Activated naive CD4-positive, alpha-beta T cell treated with anti-CD3 and anti-CD28 coated beads, Interleukin-2, amount 10 ng/mL, durations not matched to agents 7 days and 5 days (primary cell): ENCODE results near the gene CDRT15L2.
"Not testable (repeated sequence)": the region's sequence is repeated elsewhere in the genome, so short reads cannot be mapped to it uniquely, and the experiment has no call there.

Source experiments
- CTCF ChIA-PET: fragments of 350-600 bp; sonication (Branson Sonifier 250); formaldehyde crosslinking; loops from one replicate; lab custom pipeline; 2021; ENCODE audit warnings: antibody characterized with exemption; lab: Charles Lee
- DNase-seq: peaks from one replicate; pipeline ENCODE4 v3.0.0-alpha.2; 2020
- H3K27ac Mint-ChIP-seq: one replicate; pipeline ENCODE4 v1.8.0; 2021; ENCODE audit warnings: mild to moderate bottlenecking, moderate library complexity, mixed read lengths
- H3K27me3 Mint-ChIP-seq: one replicate; pipeline ENCODE4 v1.8.0; 2021; ENCODE audit warnings: mild to moderate bottlenecking, mixed read lengths
- H3K36me3 Mint-ChIP-seq: one replicate; pipeline ENCODE4 v1.8.0; 2021; ENCODE audit warnings: mixed read lengths
- H3K4me1 Mint-ChIP-seq: one replicate; pipeline ENCODE4 v1.8.0; 2021; ENCODE audit warnings: mixed read lengths
- H3K4me3 Mint-ChIP-seq: one replicate; pipeline ENCODE4 v1.8.0; 2021; ENCODE audit warnings: mild to moderate bottlenecking, moderate library complexity, mixed read lengths
- H3K9me3 Mint-ChIP-seq: one replicate; pipeline ENCODE4 v1.8.0; 2021; ENCODE audit warnings: mixed read lengths

Gene CDRT15L2

DNA sequence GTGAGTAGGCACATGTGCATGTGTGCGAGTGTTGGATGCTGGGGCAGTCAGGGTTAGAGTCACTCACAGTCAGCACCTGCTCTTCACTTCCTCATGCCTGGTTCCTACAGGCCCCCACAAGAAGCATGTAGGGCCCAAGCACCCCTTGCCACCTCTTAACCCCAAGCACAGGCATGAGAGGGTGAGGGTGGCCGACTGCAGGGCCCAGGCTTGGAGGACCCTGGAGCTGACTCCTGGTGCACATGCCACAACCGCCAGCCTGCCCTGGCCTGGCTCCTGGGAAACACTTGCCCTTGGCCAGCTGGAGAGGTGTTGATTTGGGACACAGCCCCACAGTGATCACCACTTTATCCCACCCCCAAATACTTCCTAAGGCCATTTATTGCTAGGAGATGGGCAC is 16.9 kb upstream of the CDRT15L2 start:
- Mint-ChIP-seq H3K36me3 (no peaks in the 10 kb centered on the region), H3K27ac (no peak overlapping the region)

DNA sequence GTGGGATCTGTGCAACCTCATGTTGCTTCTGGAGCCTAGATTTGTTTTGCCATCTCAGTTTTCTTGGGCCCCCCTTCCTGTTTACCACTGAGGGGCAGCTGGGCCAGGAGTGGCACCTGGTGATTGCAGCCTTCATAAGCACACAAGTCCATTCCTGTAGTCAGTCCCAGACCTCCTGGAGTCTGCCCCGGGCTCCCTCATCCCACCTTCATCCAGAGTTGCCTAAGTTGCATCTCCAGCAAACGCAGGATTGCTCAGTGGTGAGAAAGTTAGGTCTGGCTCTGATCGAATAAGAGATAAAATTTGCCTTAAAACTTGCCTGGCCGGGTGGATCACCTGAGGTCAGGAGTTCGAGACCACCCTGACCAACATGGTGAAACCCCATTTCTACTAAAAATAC is 14.3 kb upstream of the CDRT15L2 start:
- peaks cover 10% of the 10 kb centered on the region for H3K27me3 Mint-ChIP-seq
- H3K4me1 Mint-ChIP-seq, H3K36me3 Mint-ChIP-seq, CTCF ChIA-PET, H3K27ac Mint-ChIP-seq, DNase-seq, H3K4me3 Mint-ChIP-seq, H3K9me3 Mint-ChIP-seq: not testable (repeated sequence)

More for the DNA sequence above, 16.9 kb upstream of the CDRT15L2 start:
- no peaks in the 10 kb centered on the region for H3K4me1 Mint-ChIP-seq
- H3K27me3 Mint-ChIP-seq = peaks cover 12% of the 10 kb centered on the region
- CTCF ChIA-PET = no interaction called here
- no peak for DNase-seq
- H3K9me3 Mint-ChIP-seq = no peaks in the 10 kb centered on the region
- H3K4me3 Mint-ChIP-seq = no peak overlapping the region

DNA sequence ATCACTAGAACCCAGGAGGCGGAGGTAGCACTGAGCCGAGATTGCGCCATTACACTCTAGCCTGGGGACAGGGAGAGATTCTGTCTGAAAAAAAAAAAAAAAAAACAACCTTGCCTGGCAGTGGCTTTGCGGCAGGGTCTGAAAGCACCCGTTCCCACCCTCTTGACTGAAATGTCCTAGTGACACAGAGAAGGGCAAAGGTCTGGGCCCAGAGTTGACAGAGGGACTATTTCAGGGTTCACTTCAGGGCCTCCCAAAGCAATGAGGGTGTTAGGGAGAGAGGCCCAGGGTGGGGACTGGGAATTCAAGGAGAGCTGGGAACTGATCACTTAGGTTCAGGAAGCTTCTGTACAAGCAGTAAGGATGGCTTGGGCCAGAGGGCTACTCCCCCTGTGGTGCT is 13.8 kb upstream of the CDRT15L2 start:
- no peaks in the 10 kb centered on the region for H3K9me3 Mint-ChIP-seq
- no peaks in the 10 kb centered on the region for H3K4me1 Mint-ChIP-seq
- no peak overlapping the region for H3K27ac Mint-ChIP-seq
- no peak for DNase-seq
- H3K27me3 Mint-ChIP-seq = peaks cover 5% of the 10 kb centered on the region
- H3K4me3 Mint-ChIP-seq = no peak overlapping the region
- CTCF ChIA-PET = no interaction called here
- H3K36me3 Mint-ChIP-seq = no peaks in the 10 kb centered on the region

DNA sequence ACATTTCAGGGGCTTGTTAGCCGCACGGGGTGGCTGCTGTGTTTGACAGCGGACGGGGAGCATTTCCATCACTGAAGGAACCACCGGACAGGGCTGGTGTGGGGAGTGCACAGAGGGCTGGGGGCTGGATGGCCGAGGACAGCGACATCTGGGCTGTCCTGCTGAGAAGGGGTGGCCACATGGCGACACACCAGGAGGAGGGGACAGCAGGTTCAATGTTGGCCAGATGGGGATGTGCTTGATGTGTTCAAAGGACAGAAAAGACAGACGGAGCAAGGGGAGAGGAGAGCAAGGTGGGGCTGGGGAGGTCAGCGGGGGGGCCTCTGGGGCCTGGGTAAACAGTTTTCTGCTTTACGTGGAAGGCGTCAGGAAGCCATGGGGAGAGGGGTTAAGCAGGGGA is 12.8 kb upstream of the CDRT15L2 start:
- DNase-seq, H3K4me3 Mint-ChIP-seq, H3K27ac Mint-ChIP-seq, H3K27me3 Mint-ChIP-seq, H3K4me1 Mint-ChIP-seq, H3K36me3 Mint-ChIP-seq, H3K9me3 Mint-ChIP-seq, CTCF ChIA-PET: not testable (repeated sequence)

DNA sequence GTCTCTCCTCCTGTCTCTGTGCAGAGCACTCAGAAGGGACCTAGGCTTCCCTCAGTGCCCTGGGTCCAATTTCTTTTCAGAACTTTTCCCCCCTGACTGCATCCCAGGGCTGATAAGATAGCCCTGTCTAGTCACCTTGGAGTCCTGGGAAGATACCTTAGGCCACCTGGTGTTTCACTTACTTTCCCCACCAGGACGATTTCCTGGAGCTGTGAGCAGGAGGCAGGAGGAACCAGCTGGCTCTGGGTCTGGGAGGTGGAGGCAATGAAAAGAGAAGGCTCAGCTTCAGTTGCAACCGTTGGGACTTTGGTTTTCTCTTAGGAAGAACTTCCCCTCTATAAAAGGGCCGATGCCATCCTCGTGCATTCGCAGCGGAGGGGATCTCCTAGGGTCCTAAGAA is 12.1 kb upstream of the CDRT15L2 start:
- H3K27ac Mint-ChIP-seq, H3K4me3 Mint-ChIP-seq, H3K4me1 Mint-ChIP-seq, H3K9me3 Mint-ChIP-seq, H3K27me3 Mint-ChIP-seq, CTCF ChIA-PET, DNase-seq, H3K36me3 Mint-ChIP-seq: not testable (repeated sequence)

DNA sequence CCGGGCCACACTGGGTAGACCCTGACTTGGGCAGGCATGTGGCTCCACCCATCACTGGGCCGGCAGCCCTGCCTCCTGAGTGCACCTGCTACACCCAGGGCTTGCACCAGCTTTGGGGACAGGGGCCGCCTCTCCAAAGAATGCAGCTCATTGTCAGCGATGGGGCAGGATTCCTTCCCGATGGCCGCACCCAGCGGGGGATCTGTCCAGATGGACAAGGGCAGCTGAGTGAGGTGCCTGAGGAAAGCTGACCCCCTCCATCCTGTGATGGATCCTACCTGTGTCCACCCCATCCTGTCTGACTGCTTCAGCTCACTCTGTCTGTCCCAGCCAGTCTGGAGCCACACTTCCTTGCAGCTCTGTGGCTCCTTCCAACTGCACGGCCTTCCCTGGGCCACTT is 10.9 kb upstream of the CDRT15L2 start:
- CTCF ChIA-PET = not testable (repeated sequence)

DNA sequence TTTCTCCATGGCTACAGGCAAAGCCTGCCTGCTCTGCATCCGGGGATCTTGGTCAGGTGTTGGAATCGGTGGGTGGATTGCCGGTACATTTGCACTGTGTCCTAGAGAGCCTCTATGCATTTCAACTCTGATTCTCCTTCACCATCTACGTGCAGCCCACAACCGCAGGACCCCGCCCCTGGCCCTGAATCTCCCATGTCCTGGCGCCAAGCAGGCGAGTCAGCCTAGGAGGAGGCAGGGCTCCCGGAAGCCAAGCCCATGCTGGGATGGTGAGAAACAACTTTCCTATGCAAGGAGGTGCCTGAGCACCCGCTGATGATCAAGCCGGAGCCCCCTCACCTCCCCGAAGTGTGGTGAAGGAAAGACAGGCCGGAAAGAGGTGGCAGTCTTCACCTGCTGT is 7.9 kb upstream of the CDRT15L2 start:
- DNase-seq, H3K27me3 Mint-ChIP-seq, H3K27ac Mint-ChIP-seq, H3K36me3 Mint-ChIP-seq, CTCF ChIA-PET, H3K9me3 Mint-ChIP-seq, H3K4me3 Mint-ChIP-seq, H3K4me1 Mint-ChIP-seq: not testable (repeated sequence)

More for the DNA sequence above, 10.9 kb upstream of the CDRT15L2 start:
- not testable (repeated sequence) for H3K27ac Mint-ChIP-seq, H3K9me3 Mint-ChIP-seq, DNase-seq, H3K4me1 Mint-ChIP-seq, H3K27me3 Mint-ChIP-seq, H3K36me3 Mint-ChIP-seq, H3K4me3 Mint-ChIP-seq

DNA sequence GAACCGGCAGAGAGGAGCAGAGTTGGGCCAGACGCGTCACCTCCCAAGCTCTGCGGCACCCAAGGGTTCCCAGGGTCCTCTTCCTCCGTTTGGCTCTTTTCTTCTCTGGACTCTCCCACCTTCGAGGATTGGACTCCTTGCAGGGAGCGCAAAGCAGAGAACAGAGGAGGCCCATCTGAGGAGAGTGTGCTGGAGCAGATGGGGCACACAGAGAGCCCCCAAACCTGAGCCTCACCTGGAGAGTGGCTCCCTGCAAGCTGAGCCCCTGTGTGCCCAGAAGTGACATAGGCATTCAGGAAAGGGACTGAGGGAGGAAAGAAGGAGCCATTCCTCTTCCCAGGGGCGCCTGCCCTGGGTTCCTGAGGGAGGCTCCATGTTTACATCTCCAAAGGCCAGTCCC is 6.3 kb upstream of the CDRT15L2 start:
- H3K4me3 Mint-ChIP-seq, H3K27ac Mint-ChIP-seq, CTCF ChIA-PET, H3K9me3 Mint-ChIP-seq, H3K27me3 Mint-ChIP-seq, H3K36me3 Mint-ChIP-seq, H3K4me1 Mint-ChIP-seq, DNase-seq: not testable (repeated sequence)

DNA sequence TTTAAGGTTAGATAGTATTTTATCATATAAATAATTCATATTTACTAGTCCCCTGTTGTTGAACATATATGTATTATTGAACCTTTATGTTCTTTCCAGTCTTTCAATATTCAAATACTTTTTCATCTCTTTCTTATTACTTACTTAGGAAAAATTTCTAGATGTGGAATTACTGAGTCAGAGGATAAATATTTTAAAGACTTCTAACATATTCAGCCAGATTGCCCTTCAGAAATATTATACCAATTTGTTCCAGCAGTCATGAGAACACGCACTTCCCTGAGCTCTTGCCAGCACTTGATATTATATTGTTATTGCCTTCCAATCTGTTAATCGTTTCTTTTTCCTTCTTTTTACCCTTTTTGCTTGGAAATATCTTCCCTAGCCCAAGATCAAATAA is 4.5 kb upstream of the CDRT15L2 start:
- H3K27ac Mint-ChIP-seq, H3K9me3 Mint-ChIP-seq, H3K36me3 Mint-ChIP-seq, H3K4me1 Mint-ChIP-seq, DNase-seq, CTCF ChIA-PET, H3K27me3 Mint-ChIP-seq, H3K4me3 Mint-ChIP-seq: not testable (repeated sequence)

DNA sequence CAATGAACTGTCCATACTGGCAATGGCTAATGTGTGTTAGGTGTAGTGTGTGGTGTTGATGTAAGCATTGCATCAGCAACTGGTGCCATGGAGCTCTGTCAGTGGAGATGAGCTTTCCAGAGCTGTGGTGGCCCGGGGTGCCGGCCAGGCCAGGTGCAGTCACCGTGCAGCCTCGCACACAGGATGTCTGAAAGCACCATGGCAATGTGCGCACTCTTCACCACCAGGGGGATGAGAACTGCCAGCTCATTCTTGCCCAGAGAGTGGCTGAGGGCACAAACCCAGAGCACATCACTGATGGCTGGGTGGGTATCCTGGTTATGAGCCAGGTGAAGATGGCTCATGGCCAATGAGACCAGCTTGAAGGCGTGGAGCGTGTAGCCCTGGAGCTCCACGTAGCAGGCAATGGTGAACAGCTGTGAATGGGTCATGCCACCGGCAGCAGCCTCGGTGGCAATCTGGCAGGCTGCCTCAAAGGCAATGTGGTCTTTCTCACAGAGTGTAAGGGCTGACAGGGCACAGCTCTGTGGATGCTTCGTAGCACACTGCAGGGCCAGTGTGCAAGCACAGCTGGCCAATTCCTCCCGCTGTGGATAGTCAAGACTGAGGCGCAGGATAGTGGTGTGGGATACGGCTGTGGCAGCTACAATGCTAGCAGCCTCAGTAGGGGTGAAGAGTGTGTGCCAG is 4.5 kb downstream of the CDRT15L2 start:
- H3K27ac Mint-ChIP-seq = not testable (repeated sequence)

DNA sequence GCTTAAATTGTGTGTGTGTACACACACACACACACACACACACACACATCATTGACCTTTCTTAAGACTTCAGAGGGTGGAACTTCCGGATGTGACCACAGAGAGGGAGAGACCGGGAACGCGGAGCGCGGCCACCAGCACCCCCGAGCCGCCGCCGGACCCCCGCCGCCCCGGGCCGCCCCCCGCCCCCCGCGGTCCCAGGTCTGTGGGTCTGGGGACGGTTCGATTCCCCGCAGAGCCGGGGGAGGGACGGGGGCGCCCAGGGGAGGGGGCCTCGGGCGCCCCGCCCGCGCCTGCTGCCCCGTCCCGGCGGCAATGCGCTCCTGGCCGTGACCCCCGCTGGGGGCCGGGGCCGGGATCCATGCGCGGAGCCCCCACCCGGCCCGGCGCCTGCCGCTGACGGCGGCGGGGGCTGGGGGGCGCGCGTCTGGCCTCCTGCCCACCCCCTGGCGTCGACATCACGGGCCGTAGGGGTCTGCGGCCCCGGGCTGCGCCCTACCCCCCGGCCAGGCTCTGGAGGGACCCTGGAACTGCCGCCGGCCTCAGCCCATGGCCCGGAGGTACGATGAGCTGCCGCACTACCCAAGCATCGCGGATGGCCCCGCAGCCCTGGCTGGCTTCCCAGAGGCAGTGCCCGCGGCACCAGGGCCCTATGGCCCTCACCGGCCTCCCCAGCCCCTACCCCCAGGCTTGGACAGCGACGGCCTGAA is 9.4 kb downstream of the CDRT15L2 start:
- peaks cover 31% of the 10 kb centered on the region for H3K27me3 Mint-ChIP-seq
- H3K36me3 Mint-ChIP-seq, H3K4me3 Mint-ChIP-seq, DNase-seq, CTCF ChIA-PET, H3K27ac Mint-ChIP-seq, H3K9me3 Mint-ChIP-seq, H3K4me1 Mint-ChIP-seq: not testable (repeated sequence)

More for the DNA sequence above, 4.5 kb downstream of the CDRT15L2 start:
- CTCF ChIA-PET, H3K9me3 Mint-ChIP-seq, DNase-seq, H3K4me1 Mint-ChIP-seq, H3K36me3 Mint-ChIP-seq, H3K4me3 Mint-ChIP-seq: not testable (repeated sequence)
- H3K27me3 Mint-ChIP-seq = peaks cover 12% of the 10 kb centered on the region

DNA sequence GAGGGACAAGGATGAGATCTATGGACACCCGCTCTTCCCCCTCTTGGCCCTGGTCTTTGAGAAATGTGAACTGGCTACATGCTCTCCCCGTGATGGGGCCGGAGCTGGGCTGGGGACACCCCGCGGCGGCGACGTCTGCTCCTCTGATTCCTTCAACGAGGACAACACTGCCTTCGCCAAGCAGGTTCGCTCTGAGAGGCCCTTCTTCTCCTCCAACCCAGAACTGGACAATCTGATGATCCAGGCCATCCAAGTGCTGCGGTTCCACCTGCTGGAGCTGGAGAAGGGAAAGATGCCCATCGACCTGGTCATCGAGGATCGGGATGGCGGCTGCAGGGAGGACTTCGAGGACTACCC is 9.9 kb downstream of the CDRT15L2 start:
- H3K9me3 Mint-ChIP-seq, H3K4me3 Mint-ChIP-seq, H3K36me3 Mint-ChIP-seq, H3K4me1 Mint-ChIP-seq, CTCF ChIA-PET, H3K27ac Mint-ChIP-seq, DNase-seq: not testable (repeated sequence)
- peaks cover 31% of the 10 kb centered on the region for H3K27me3 Mint-ChIP-seq

DNA sequence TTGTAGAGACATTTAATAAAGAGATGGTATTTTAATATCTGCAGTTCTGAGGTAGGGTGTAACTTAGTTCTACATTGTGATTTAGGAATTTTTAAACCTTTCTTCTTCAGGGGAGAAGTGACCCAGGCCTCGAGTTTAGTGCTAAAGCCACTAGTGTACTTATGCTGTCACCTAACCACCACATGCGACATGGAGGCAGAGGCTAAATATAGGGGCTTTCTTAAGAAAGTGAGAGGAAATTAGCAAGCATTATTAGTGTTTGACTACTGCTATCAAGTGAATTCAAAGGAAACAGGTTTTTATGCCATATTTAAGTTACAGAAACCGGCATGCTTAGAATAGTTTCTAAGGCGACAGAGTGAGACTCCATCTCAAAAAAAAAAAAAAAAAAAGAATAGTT is 11.5 kb downstream of the CDRT15L2 start:
- H3K4me3 Mint-ChIP-seq, CTCF ChIA-PET, H3K4me1 Mint-ChIP-seq, H3K9me3 Mint-ChIP-seq, H3K36me3 Mint-ChIP-seq, H3K27ac Mint-ChIP-seq, DNase-seq: not testable (repeated sequence)
- H3K27me3 Mint-ChIP-seq = peaks cover 31% of the 10 kb centered on the region

DNA sequence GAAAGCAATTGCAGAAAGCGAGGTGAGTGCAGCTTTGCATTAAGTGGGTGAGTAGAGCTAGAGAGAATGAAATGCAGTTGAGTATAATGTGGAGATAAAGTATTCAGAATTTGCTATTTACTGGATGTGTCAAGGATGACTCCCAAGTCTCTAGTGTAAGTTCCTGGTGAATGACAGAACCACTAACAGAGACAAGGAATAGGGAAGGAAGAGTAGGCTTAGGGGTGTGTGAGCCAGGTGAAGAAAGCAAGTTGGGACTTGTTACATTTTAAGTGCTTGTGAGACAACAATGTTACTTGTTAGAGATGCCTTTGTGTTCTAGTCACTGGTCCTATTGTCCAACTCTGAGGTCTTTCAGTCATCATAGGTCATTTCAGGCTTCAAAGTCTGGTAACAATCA is 26.0 kb downstream of the CDRT15L2 start:
- H3K4me1 Mint-ChIP-seq, H3K4me3 Mint-ChIP-seq, DNase-seq, H3K27ac Mint-ChIP-seq, H3K9me3 Mint-ChIP-seq, CTCF ChIA-PET, H3K27me3 Mint-ChIP-seq, H3K36me3 Mint-ChIP-seq: not testable (repeated sequence)

DNA sequence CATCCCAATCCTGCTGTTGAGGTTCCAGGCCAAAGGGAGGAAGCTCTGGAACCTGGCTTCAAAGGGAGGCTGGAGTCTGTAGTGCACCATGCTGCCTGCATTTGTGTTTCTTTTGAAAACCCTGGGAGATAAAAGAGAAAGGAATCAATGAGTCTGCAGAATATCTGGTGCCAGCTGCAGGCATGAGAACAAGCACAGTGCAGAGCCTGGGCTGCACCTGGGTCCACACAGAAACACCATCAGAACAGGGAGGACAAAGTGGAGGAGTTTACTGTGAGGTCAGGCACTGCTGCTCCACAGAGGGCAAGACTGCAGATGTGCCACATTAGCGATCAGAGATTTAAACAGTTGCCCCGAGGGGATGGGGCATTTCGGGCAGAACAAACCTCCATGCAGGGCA is 30.0 kb downstream of the CDRT15L2 start:
- H3K4me1 Mint-ChIP-seq, H3K9me3 Mint-ChIP-seq: not testable (repeated sequence)

More for the DNA sequence above, 30.0 kb downstream of the CDRT15L2 start:
- CTCF ChIA-PET, H3K4me3 Mint-ChIP-seq, H3K27me3 Mint-ChIP-seq, H3K36me3 Mint-ChIP-seq, H3K27ac Mint-ChIP-seq, DNase-seq: not testable (repeated sequence)
